Measurements from ENCODE around the gene PRXL2B.
"Not testable (repeated sequence)": the region's sequence is repeated elsewhere in the genome, so short reads cannot be mapped to it uniquely, and the experiment has no call there.

The PRXL2B gene

GRCh38 chr1:2550309-2550861, 36.2 kb upstream of the PRXL2B start:
- not testable (repeated sequence) for H3K27me3 ChIP-seq (ENCODE audit: insufficient read depth, poor library complexity, severe bottlenecking); DNase-seq (ENCODE audit: low read depth in 1 of 2, low spot score in 1 of 2); H3K4me3 ChIP-seq (replicated peaks; ENCODE audit: insufficient read depth, low read length); H3K27ac ChIP-seq (replicated peaks)

DNA sequence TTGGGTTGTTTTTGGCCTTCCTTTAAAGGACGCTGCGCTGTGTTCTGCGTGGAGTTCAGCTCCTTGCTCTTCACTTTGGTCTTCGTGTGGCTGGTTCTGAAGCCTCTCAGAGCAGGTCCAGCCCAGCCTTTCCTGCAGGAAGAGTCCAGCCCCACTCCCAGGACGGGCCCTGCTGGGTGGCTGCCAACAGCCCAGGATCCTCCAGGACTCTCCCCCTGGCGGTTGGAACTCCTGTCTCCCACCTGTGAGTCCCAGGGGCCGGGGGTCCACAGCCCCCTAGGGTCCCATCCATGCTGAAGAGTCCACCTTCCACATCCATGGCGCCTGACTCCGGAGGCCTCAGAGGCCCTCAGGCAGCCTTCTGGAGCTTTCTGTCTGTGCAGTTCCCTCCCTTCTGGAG, 35.0 kb upstream of the PRXL2B start:
- not testable (repeated sequence) for H3K27ac ChIP-seq (replicated peaks); H3K4me3 ChIP-seq (replicated peaks; ENCODE audit: insufficient read depth, low read length); DNase-seq (ENCODE audit: low read depth in 1 of 2, low spot score in 1 of 2); H3K27me3 ChIP-seq (ENCODE audit: insufficient read depth, poor library complexity, severe bottlenecking)

DNA sequence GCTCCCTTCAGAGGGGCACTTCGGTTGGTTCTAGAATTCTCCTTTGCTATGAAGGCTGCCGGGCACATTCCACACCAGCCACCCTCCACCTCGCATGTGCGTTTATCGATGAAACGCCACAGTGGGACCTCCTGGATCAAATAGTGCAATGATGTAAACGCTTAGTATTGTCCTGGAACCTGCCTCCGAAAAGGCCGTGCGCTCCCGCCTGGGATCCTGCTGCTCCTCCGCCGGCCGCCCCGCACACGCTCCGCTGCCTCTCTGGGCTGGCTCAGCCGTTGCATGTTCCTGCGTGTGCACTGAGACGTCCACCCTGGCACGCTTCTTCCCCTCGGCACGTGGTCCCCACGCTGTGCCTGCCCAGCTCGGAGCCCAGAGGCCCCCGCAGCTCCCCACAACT, 34.4 kb upstream of the PRXL2B start:
- TF ChIP-seq GABPA (IDR thresholded peaks at IDR 0.05; ENCODE audit: low read depth), result no peak
- TF ChIP-seq, protein P1, sequence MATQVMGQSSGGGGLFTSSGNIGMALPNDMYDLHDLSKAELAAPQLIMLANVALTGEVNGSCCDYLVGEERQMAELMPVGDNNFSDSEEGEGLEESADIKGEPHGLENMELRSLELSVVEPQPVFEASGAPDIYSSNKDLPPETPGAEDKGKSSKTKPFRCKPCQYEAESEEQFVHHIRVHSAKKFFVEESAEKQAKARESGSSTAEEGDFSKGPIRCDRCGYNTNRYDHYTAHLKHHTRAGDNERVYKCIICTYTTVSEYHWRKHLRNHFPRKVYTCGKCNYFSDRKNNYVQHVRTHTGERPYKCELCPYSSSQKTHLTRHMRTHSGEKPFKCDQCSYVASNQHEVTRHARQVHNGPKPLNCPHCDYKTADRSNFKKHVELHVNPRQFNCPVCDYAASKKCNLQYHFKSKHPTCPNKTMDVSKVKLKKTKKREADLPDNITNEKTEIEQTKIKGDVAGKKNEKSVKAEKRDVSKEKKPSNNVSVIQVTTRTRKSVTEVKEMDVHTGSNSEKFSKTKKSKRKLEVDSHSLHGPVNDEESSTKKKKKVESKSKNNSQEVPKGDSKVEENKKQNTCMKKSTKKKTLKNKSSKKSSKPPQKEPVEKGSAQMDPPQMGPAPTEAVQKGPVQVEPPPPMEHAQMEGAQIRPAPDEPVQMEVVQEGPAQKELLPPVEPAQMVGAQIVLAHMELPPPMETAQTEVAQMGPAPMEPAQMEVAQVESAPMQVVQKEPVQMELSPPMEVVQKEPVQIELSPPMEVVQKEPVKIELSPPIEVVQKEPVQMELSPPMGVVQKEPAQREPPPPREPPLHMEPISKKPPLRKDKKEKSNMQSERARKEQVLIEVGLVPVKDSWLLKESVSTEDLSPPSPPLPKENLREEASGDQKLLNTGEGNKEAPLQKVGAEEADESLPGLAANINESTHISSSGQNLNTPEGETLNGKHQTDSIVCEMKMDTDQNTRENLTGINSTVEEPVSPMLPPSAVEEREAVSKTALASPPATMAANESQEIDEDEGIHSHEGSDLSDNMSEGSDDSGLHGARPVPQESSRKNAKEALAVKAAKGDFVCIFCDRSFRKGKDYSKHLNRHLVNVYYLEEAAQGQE (IDR thresholded peaks at IDR 0.05; ENCODE audit: insufficient replicate concordance, low read depth), result no peak
- TF ChIP-seq SPI1 (IDR thresholded peaks at IDR 0.05; ENCODE audit: borderline replicate concordance, low read depth), result no peak
- no peak for TF ChIP-seq POLR2AphosphoS5 (IDR thresholded peaks at IDR 0.05; ENCODE audit: low read depth)
- no peak for TF ChIP-seq CTCF (IDR thresholded peaks at IDR 0.05; ENCODE audit: insufficient read depth, low read length)

GRCh38 chr1:2553076-2553475, 33.5 kb upstream of the PRXL2B start:
- not testable (repeated sequence) for H3K4me3 ChIP-seq (replicated peaks; ENCODE audit: insufficient read depth, low read length); H3K27me3 ChIP-seq (ENCODE audit: insufficient read depth, poor library complexity, severe bottlenecking); H3K27ac ChIP-seq (replicated peaks); DNase-seq (ENCODE audit: low read depth in 1 of 2, low spot score in 1 of 2)

More for the DNA sequence above, 34.4 kb upstream of the PRXL2B start:
- Histone ChIP-seq H3K4me3 (replicated peaks; ENCODE audit: insufficient read depth, low read length) (no peak overlapping the region), H3K27me3 (ENCODE audit: insufficient read depth, poor library complexity, severe bottlenecking) (no peaks in the 10 kb centered on the region), H3K27ac (replicated peaks) (no peak overlapping the region)
- DNase-seq (ENCODE audit: low read depth in 1 of 2, low spot score in 1 of 2), result no peak

- H3K4me3 ChIP-seq (replicated peaks; ENCODE audit: insufficient read depth, low read length), result no peak overlapping the region
- no peak for DNase-seq (ENCODE audit: low read depth in 1 of 2, low spot score in 1 of 2)
- H3K27ac ChIP-seq (replicated peaks), result no peak overlapping the region
- no peak for TF ChIP-seq CTCF (IDR thresholded peaks at IDR 0.05; ENCODE audit: insufficient read depth, low read length)
- TF ChIP-seq SPI1 (IDR thresholded peaks at IDR 0.05; ENCODE audit: borderline replicate concordance, low read depth), result no peak
- TF ChIP-seq POLR2AphosphoS5 (IDR thresholded peaks at IDR 0.05; ENCODE audit: low read depth), result no peak
- TF ChIP-seq, protein P1 (IDR thresholded peaks at IDR 0.05; ENCODE audit: insufficient replicate concordance, low read depth), result no peak
- no peak for TF ChIP-seq GABPA (IDR thresholded peaks at IDR 0.05; ENCODE audit: low read depth)
- no peaks in the 10 kb centered on the region for H3K27me3 ChIP-seq (ENCODE audit: insufficient read depth, poor library complexity, severe bottlenecking)
Observed at GRCh38 chr1:2553871-2554620, 32.5 kb upstream of the PRXL2B start.
